GM12874 (cell line): ENCODE measurements around the gene TRIM33.

ENCODE experiments used
- TF ChIP-seq, protein P1 (sequence below): IDR thresholded peaks from 2 replicates; pipeline ENCODE4 v1.5.1; 2011; ENCODE audit warnings: low read depth, mild to moderate bottlenecking, control low read depth, low read length, moderate library complexity; ENCODE audit not compliant: insufficient read depth

TRIM33 gene

DNA sequence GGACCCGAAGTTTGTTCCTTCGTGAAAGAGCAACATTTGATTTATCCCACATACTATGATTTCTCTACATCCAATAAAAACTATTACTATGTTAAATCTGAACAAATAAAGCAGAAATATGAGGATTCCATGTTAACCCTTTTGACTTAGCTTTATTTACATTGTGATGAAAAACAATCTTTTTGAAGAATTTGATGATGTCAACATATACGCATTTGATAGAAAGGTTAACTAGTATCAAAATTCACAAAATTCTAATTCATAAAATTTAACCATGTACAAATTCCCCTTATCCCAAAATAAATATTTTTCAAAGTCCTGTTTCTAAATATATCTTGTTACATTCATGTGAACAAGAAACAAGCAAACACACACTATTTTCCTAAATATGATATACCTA is 74.2 kb downstream of the TRIM33 start:
- TF ChIP-seq, protein P1, sequence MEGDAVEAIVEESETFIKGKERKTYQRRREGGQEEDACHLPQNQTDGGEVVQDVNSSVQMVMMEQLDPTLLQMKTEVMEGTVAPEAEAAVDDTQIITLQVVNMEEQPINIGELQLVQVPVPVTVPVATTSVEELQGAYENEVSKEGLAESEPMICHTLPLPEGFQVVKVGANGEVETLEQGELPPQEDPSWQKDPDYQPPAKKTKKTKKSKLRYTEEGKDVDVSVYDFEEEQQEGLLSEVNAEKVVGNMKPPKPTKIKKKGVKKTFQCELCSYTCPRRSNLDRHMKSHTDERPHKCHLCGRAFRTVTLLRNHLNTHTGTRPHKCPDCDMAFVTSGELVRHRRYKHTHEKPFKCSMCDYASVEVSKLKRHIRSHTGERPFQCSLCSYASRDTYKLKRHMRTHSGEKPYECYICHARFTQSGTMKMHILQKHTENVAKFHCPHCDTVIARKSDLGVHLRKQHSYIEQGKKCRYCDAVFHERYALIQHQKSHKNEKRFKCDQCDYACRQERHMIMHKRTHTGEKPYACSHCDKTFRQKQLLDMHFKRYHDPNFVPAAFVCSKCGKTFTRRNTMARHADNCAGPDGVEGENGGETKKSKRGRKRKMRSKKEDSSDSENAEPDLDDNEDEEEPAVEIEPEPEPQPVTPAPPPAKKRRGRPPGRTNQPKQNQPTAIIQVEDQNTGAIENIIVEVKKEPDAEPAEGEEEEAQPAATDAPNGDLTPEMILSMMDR = no peak

DNA sequence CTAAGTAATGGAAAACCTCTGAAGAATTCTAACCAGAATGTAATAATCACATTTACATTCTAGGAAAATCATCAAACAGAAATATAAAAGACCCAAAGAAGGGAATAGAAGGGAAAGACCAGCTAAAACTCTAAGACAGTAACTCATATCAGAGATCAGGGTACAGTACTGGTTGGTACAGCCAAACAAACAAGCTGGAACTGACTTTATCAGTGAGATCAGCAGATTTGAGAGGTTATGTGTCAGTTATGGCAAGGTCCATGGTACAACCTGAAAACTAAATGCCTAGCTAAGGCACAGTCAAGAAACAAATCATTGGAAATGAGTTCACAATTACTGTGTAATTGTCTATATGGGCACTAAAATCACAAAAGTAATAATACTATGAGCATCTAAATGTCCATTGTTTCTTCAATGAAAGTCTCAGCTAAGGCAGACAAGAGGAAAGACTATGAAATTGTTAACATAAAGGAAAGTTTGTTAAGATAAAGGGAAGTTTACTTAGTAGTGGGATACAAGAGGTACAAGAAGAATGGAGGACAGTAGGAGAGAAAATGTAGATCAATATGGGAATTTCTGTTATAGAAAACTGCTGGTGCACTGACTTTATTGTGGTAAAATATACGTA is 75.8 kb downstream of the TRIM33 start:
- TF ChIP-seq, protein P1 = no peak

DNA sequence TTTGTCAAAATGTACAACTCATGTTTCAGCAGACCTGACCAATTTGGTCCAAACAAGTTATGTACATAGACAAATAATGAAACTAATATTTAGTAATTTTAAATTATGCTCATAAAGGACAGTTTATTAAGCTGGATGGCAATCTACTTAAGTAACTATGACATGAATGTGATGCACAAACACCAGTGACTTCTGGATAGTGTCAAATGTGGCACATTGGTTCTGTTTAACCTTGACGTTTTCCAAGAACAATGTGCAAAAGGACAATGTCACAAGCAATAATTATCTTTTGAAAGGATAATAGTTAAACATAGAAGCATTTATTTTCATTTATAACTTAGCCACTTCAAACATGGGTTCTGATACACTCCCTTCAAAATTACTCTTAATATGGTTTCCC is 80.0 kb downstream of the TRIM33 start:
- TF ChIP-seq, protein P1 = no peak

DNA sequence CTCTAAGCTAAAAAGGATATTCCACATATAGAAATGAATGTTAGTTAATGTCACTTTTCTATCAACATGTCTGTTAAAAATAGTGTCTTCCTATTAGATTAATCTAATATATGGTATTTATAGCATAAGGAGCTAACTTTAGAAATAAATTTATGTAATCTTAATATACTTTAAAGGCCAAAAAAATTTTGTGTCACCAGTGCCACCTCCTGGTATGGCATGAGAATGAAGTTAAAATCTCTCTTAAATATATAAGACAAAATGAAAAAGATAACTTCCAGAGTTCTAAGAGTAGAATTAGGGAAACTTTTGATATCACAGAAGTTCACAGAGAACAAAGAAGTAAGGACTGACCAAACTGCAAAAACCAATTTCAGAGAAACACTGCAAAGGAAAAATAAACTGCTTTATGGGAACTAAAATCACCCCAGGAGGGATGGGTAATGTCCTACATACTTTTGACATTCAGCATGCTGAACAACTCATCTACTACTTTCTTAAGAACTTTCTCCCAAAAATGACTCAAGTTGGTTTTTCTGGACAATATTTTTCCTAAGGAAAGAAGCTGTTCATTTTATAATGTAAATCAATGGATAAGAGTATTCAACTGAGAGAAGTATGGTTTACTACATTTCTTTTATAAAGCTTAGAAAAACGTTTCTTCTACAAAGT is 82.8 kb downstream of the TRIM33 start:
- TF ChIP-seq, protein P1 = peak; percentile 5; the same call in 1 of the 2 replicates

DNA sequence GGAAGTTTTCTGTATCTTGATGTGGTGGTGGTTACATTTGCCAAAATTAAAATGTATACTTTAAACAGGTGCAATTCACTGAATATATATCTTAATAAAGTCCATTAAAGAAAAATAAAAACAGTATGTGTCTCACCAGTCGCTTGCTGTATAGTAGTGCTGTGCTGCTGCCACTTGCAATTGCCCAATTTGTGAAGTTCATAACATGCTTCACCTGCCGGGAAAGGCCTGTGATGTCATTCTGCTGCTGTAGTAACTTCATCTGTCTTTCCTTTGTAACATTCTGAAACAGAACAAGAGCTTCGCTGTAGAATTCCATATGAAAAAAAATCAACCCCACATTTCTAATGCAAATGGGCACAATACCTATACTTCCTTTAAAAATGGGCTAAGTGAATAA is 83.4 kb downstream of the TRIM33 start:
- TF ChIP-seq, protein P1 = no peak

DNA sequence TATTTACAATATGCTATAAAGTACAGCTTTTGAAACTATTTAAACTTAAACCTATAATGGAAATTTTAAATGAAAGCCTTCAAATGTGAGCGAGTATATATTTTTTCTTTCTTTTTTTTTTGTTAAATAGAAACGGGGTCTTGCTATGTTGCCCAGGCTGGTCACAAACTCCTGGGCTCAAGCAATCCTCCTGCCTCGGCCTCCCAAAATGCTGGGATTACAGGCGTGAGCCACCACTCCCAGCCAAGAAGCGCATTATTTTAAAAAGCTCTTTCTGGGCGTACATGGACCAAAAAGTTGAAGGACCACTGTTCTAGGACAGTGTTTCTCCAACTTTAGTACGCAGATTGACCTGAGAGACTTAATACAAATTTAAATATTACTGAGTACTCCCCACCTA is 87.5 kb downstream of the TRIM33 start:
- TF ChIP-seq, protein P1 = no peak

DNA sequence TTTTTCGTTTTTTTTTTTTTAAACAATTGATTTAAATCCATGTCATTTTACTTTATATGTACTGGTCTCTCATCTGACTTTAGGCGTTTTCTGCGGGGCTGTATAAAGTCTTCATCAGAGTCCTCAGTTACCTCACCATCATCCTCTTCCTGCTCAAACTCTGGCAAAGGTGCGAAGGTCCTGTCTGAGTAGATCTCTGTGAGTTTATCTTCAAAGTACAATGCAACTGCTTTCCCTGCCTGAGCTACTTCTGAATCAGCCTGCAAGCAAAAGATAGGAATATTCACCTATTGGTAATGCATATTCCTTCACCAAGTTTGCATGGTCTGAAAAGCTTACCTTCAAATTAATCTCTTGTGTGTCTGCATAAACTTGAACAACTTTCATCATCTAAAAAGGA is 113.4 kb downstream of the TRIM33 start:
- TF ChIP-seq, protein P1 = no peak
